ENCODE measurements around the gene LIN9.

DNA sequence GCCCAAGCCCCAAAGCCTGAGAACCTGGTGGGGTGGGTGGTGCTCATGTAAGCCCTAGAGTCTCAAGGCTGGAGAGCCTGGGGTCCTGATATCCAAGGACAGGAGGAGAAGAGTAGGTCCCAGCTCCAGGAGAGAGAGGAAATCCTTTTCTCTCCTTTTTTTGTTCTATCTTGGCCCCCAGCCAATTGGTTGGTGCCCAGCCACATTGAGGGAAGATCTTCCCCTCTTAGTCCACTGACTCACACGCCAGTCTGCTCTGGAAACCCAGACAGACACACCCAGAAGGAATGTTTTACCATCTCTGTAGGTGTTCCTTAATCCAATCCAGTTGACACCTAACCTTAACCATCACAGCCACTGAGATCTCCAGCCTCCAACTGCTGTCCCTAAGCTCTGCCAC lies 16.2 kb upstream of the LIN9 start:
- TF ChIP-seq POLR2A (IDR thresholded peaks at IDR 0.05) (no peak), EP300 (IDR thresholded peaks at IDR 0.05) (no peak)
- TF ChIP-seq, protein P1, sequence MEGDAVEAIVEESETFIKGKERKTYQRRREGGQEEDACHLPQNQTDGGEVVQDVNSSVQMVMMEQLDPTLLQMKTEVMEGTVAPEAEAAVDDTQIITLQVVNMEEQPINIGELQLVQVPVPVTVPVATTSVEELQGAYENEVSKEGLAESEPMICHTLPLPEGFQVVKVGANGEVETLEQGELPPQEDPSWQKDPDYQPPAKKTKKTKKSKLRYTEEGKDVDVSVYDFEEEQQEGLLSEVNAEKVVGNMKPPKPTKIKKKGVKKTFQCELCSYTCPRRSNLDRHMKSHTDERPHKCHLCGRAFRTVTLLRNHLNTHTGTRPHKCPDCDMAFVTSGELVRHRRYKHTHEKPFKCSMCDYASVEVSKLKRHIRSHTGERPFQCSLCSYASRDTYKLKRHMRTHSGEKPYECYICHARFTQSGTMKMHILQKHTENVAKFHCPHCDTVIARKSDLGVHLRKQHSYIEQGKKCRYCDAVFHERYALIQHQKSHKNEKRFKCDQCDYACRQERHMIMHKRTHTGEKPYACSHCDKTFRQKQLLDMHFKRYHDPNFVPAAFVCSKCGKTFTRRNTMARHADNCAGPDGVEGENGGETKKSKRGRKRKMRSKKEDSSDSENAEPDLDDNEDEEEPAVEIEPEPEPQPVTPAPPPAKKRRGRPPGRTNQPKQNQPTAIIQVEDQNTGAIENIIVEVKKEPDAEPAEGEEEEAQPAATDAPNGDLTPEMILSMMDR (IDR thresholded peaks at IDR 0.05), result no peak

Measured in sigmoid colon (tissue), 4 donors.